Esophagus squamous epithelium (tissue), 4 donors: ENCODE measurements around the gene PA2G4.

Experiments
- POLR2A ChIP-seq, 4 donors: fragments of 450-650 bp; IDR thresholded peaks; one replicate each; pipeline ENCODE4 v1.6.1; 2017; ENCODE audit warnings: antibody characterized with exemption in 4 of 4, mild to moderate bottlenecking in 4 of 4, moderate library complexity in 3 of 4
- TF ChIP-seq, protein P1 (sequence below), 6 experiments: fragments of 450-650 bp in 4 of 6; fragments of 200-600 bp in 2 of 6; sonication (generic) in 2 of 6; IDR thresholded peaks; one replicate each; pipeline ENCODE4 v1.5.1; 2016 to 2019; ENCODE audit warnings: antibody characterized with exemption in 6 of 6, mild to moderate bottlenecking in 4 of 6, moderate library complexity in 4 of 6

DNA sequence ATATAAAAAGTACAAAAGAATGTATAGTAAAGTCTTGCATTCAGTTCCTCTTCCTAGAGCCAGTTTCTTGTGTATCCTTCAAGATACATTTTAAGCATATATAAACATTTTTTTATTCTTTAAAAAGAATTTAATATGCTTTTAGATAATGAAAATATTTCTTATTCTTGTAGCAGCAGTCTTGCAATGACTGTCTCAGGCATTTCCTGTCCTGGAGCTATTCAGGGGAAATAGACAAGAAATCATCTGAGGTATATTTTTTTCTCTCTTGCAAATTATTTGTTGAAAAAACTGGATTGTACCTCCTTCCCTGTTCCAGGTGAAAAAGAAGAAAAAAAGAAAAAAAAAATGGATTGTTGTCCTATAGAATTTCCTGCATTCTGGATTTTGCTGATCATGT is 41.4 kb upstream of the PA2G4 start:
- TF ChIP-seq, protein P1, sequence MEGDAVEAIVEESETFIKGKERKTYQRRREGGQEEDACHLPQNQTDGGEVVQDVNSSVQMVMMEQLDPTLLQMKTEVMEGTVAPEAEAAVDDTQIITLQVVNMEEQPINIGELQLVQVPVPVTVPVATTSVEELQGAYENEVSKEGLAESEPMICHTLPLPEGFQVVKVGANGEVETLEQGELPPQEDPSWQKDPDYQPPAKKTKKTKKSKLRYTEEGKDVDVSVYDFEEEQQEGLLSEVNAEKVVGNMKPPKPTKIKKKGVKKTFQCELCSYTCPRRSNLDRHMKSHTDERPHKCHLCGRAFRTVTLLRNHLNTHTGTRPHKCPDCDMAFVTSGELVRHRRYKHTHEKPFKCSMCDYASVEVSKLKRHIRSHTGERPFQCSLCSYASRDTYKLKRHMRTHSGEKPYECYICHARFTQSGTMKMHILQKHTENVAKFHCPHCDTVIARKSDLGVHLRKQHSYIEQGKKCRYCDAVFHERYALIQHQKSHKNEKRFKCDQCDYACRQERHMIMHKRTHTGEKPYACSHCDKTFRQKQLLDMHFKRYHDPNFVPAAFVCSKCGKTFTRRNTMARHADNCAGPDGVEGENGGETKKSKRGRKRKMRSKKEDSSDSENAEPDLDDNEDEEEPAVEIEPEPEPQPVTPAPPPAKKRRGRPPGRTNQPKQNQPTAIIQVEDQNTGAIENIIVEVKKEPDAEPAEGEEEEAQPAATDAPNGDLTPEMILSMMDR (IDR thresholded peaks at IDR 0.05), result no peak
- no peak for TF ChIP-seq POLR2A (IDR thresholded peaks at IDR 0.05)
